Measurements from ENCODE around the gene KIF26B.

The KIF26B gene

GRCh38 chr1:245290836-245291235 is 136.1 kb downstream of the KIF26B start:
- no peak for DNase-seq (ENCODE audit: insufficient read length, low spot score)
- FAIRE-seq: no peak
- TF ChIP-seq CTCF (IDR thresholded peaks at IDR 0.05; ENCODE audit: insufficient read depth, missing control alignments): no peak

- DNase-seq (ENCODE audit: insufficient read length, low spot score): no peak
- no peak for TF ChIP-seq CTCF (IDR thresholded peaks at IDR 0.05; ENCODE audit: insufficient read depth, missing control alignments)
- no peak for FAIRE-seq
Measured at GRCh38 chr1:245291351-245291750, 136.6 kb downstream of the KIF26B start.

- TF ChIP-seq CTCF (IDR thresholded peaks at IDR 0.05; ENCODE audit: insufficient read depth, missing control alignments): no peak
- DNase-seq (ENCODE audit: insufficient read length, low spot score): no peak
- no peak for FAIRE-seq
Measured at GRCh38 chr1:245292141-245292540, 137.4 kb downstream of the KIF26B start.

GRCh38 chr1:245292553-245292952 is 137.8 kb downstream of the KIF26B start:
- no peak for FAIRE-seq
- TF ChIP-seq CTCF (IDR thresholded peaks at IDR 0.05; ENCODE audit: insufficient read depth, missing control alignments): no peak

GRCh38 chr1:245294020-245294419 is 139.2 kb downstream of the KIF26B start:
- no peak for FAIRE-seq
- TF ChIP-seq CTCF (IDR thresholded peaks at IDR 0.05; ENCODE audit: insufficient read depth, missing control alignments): no peak
- DNase-seq (ENCODE audit: insufficient read length, low spot score): no peak

More at GRCh38 chr1:245292553-245292952, 137.8 kb downstream of the KIF26B start:
- DNase-seq (ENCODE audit: insufficient read length, low spot score): no peak

GRCh38 chr1:245298781-245299180 is 144.0 kb downstream of the KIF26B start:
- no peak for TF ChIP-seq CTCF (IDR thresholded peaks at IDR 0.05; ENCODE audit: insufficient read depth, missing control alignments)
- FAIRE-seq: no peak
- no peak for DNase-seq (ENCODE audit: insufficient read length, low spot score)

- no peak for DNase-seq (ENCODE audit: insufficient read length, low spot score)
- FAIRE-seq: no peak
- no peak for TF ChIP-seq CTCF (IDR thresholded peaks at IDR 0.05; ENCODE audit: insufficient read depth, missing control alignments)
Measured at GRCh38 chr1:245301162-245301580, 146.4 kb downstream of the KIF26B start.
